Kidney tubule cell (primary cell): ENCODE results near the gene HTR2B.
A peak's percentile ranks its signal among the peaks of the same experiment; 100 is the strongest.
"Not testable (repeated sequence)": the region's sequence is repeated elsewhere in the genome, so short reads cannot be mapped to it uniquely, and the experiment has no call there.

ENCODE experiments used
- DNase-seq: peaks from one replicate; pipeline ENCODE4 v3.0.0-alpha.2; 2018; ENCODE audit warnings: low spot score

The HTR2B gene

DNA sequence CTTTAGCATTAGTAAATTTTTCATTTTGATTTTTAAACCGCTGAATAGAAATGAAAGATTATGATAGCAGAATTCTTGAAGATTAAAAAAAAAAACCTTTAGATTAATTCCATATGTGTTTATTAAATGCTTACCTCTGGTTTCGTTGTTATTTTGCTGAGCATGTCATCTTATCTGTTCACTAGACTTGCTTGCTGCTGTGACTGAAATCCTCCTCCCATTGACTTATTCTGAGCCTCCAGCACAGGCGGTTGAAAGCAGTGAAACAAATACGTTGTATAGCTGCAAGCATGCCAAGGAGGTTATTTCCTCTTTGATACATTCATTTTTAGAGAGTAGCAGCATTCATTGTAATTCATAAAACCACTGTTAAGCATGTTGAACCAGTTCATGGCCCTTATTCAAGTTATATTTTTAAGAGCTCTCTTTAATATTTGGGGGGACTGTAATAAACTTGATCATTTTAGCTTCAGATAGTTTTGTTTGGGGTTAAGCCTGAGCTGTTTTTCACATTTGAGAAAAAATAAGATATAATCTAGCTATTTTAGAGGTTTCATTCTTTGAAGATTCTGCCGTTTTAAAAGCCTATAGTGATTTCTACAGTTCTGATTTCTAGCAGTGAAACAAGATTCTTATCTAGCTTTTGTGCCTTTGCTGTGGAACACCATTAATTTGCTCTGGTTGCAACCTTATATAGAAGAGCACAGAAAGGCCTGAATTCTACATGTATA lies at the start of gene HTR2B:
HTR2B (minus strand) TSS at position 205 of the 731 bp plus-strand sequence. CDS start 1,278 bp downstream, outside the sequence.
- DNase-seq, result no peak

DNA sequence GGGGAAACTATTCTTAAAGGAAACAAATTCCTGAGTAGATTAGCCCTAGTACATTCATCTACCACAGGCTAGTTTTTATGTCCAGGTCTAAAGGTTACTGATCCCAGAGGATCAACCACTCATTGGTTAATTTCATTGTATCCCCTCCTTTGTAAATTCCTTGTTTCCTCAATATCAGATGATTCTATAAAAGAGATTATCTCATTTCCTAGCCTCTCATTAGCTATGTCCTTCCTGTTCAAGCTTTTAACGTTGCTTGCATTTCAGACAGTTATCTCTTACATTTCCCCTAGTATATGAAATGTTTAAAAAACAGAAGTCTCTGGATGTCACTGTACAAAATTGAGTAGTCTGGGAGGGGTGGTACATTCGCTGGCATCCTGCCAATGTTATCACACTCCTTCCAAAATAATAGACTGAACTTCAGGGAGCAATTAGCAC lies 49.4 kb upstream of the HTR2B start:
- DNase-seq, result no peak

DNA sequence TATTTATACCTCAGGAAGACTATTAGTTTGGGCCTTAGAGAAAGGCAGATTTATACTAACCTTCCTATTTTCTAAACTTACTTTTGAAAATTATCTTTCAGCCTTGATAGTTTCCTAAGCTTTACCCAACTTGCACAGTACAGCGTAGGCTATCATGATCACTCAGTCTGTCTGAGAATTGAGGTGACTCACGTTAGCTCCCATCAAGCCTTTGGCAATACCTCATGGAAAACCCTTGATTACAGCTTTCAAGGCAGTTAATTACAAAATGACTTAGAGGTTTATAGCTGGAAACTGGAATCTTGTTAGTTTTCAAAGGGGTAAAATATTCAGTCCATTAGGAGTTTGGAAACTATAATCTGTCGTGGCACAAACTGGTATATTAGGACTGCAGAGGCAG lies 47.2 kb upstream of the HTR2B start:
- DNase-seq, result no peak

DNA sequence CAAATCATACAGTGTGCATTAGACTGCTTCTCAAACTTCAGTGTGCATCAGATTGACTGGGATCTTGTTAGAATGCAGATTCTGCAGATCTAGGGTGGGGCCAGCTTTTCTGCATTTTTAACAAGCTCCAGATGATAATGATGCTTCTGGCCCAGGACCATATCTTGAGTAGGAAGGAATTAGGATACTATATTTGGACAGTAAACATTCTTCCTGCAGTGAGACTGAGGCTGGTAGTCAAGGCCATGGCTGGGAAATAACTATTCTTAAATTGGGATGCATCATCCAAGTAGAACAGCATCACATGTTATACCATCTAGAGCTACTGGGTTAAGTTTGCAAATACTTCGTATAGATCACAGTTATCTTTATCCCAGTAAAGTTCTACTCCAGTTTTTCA lies 45.2 kb upstream of the HTR2B start:
- DNase-seq, result no peak

DNA sequence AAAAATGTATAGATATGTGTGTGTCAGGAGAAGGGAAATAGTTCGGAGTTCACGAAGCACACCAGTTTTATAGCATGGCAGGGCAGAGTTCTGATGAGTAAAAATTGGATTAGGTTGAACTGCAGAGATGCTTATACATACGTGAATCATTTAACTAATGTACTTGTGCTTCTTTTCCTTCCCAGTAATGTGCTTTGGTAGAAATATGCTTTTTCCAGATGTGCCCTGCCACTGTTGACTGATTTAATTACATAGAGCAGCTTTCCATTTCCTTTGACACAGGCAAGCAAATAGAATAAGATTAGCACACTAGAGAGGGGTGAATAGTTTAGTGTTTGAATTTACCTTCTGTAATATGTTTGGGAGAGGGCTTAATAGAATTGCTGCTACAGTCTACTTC lies 44.6 kb upstream of the HTR2B start:
- no peak for DNase-seq

GRCh38 chr2:231168460-231169139 lies 43.8 kb upstream of the HTR2B start:
- DNase-seq, result no peak

DNA sequence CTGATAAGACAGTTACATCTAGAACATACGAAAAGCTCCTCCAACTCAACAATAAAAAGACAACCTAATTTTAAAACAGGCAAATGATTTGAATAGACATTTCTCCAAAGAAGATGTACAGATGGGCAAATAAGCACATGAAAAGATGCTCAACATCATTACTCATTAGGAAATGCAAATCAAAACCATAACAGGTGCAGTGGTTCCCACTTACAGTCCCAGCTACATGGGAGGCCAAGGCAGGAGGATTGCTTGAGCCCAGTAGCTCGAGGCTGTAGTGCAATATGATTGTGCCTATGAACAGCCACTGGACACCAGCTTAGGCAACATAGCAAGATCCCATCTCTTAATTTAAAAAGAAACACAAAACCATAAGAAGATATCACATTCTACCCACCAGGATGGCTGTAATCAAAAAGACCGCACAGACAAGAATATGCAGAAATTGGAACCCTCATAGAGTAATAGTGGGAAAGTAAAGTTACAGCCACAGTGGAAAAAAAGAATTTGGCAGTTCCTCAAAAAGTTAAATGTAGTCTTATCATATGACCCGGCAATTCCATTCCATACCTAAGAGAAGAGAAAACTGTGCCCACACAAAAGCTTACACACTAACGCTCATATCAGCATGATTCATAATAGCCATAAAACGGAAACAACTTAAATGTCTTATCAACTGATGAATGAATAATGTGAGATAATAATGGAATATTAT lies 43.1 kb upstream of the HTR2B start:
- DNase-seq, result no peak

DNA sequence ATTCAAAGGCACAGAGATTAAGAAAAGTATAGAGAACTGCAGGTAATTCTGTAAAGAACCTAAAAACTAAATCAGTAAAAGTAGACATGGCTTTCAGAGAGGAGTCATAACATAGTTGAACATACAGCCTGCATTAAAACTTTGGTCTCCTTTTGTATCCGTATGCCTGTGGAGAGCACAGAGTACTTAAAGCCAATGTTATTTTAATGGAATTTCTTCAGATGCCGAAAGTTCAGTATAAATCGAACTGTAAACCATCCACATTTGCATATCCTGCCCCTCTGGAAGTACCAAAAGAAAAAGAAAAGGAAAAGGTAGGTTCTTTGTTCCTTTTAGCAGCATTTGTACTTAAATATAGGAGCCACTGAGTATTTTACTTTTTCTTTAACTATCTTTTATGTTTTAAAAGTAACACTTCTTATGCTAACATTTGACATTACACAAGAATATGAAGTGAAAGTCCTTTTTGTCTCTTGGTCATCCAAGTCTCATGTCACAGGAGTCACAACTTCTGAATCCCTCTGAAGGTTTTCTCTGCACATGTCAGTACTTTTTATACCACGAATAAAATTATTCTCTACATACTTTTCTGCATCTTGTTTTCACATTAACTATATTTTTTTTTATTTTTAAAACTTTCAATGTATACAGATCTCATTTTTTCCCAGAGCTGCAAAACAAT lies 38.7 kb upstream of the HTR2B start:
- DNase-seq, result no peak

- DNase-seq, result no peak
Measured at GRCh38 chr2:231163011-231163410, 38.2 kb upstream of the HTR2B start.

- DNase-seq, result peak; percentile 95
Measured at GRCh38 chr2:231161877-231162329, 37.1 kb upstream of the HTR2B start.

DNA sequence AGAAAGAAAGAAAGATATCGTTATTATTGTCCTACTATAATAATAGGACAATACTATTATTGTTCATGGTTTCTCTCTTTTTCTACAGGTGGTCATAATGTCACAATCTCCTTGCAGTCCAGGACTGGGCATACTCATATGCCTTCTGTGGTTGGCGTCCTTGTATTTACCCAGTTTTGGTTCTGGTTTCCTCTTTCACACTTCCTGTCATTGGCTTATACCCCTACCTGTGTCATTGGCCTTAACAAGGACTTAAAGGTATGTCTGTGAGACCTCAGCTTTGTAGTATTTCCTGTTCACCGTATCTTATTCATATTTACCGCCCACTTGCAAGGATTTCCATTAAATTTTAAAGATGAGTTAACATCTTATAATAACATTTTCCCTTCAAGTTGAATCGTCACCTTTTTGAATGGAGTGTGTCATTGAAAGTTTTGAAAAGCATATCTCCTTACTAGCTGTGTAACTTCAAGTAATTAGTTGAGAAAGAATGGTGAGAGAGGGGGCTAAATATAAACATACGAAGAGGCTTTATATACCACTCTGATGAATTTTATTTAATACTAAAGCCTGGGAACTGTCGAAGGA lies 36.5 kb upstream of the HTR2B start:
- peak; percentile 54 for DNase-seq

- DNase-seq, result no peak
Measured at GRCh38 chr2:231160701-231161100, 35.9 kb upstream of the HTR2B start.

- DNase-seq, result no peak
Measured at GRCh38 chr2:231159306-231159705, 34.5 kb upstream of the HTR2B start.

GRCh38 chr2:231152800-231153557 lies 28.1 kb upstream of the HTR2B start:
- DNase-seq, result no peak

DNA sequence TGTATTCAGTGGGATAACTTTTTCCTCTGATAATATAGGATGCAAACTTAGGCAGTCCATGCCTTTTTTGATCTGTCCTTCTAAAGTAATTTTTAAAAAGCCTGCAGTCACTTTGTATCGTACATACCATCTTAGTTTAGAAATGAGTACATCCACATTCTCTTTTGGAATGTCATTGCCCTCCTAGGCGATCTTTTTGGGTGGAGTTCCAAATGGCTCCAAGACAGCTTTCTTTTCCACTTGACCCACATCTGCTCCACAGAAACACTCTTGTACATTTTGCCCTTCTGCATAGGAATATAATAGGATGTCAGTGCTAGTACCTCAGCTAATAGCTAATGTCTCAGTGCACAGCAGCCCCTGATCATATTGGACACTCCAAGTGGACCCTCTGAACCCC lies 21.8 kb upstream of the HTR2B start:
- no peak for DNase-seq

- peak; percentile 72 for DNase-seq
Measured at GRCh38 chr2:231144896-231145295, 20.1 kb upstream of the HTR2B start.

DNA sequence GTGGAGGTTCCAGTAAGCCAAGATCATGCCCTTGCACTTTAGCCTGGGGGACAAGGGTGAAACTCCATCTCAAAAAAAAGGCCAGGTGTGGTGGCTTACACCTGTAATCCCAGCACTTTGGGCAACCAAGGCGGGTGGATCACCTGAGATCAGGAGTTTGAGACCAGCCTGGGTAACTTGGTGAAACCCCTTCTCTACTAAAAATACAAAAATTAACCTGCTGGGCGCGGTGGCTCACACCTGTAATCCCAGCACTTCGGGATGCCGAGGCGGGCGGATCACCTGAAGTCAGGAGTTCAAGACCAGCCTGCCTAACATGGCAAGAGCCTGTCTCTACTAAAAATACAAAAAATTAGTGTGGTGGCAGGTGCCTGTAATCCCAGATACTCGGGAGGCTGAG lies 16.0 kb upstream of the HTR2B start:
- not testable (repeated sequence) for DNase-seq

DNA sequence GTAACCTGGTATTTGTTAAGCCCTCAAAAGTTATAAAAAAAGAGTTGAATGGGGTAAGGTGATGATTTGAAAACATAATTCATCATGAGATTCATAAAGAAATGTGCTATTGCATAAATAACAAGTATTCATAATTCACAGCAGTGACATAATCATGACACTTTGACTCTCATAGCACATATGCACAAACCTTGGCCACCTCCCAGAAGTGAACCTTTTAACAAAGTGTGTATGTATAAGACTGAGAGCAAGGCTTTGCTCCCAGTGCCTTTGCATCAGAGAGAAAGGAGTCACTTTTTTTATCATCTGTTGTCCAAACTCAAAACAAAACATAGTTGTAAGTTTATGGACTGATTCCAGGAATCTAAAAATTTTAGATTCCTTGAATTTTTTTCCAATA lies 15.0 kb upstream of the HTR2B start:
- no peak for DNase-seq

DNA sequence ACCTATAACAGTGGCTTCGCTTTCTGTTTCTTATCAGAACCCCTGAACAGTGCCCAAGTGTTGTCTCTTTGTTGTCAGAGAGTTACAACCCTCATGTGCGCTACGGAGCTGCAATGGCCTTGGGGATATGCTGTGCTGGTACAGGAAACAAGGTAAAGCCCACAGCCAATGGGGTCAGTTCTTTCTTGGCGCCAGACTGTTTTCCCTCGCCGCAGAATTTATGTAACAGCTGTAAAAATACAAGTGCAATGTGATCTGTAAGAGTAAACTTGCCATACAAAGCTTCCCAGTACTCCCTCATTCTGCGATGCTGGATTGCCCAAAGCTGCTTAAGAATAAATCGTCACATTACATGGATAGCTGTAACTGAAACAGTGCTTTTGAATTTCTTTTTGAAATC lies 13.9 kb upstream of the HTR2B start:
- no peak for DNase-seq

GRCh38 chr2:231134910-231135655 lies 10.2 kb upstream of the HTR2B start:
- DNase-seq, result no peak
